K562 (cell line): ENCODE results near the gene ITGAD. TPM values are rescaled to one million over a fixed set of nuclear protein-coding genes. Genes with fewer than 3 reads are reported as not detected.

Source experiments
- ATAC-seq: fragments of 200-7000 bp; cut with Tn5 transposase; 3 replicates; pipeline ENCODE4 v1.9.1; 2020; ENCODE audit warnings: moderate library complexity
- BruUV-seq: library from RNA; stranded (reverse); fragments of 400-500 nt; replicated peaks from 2 replicates; lab custom pipeline; 2021; lab: Mats Ljungman, UMichigan
- CTCF ChIA-PET: fragments of 300-600 bp; formaldehyde crosslinking; extraction: SDS; loops from one replicate; lab custom pipeline; 2021; ENCODE audit warnings: low intra/inter-chr PET ratio; lab: Yijun Ruan, JAX
- POLR2A ChIA-PET: fragments of 300-600, 350-650 bp; sonication (Branson Sonifier 250); formaldehyde crosslinking; extraction: SDS; loops from one replicate; lab custom pipeline; 2021; ENCODE audit warnings: antibody characterized with exemption, inconsistent platforms; lab: Yijun Ruan, JAX
- DNase-seq, 4 experiments: peaks; one replicate each; pipeline versions ENCODE4 v3.0.0 to v3.0.0-alpha.2; 2011 to 2018; ENCODE audit warnings: low spot score in 3 of 4, mixed read lengths in 3 of 4; ENCODE audit errors: extremely low read depth in 1 of 4
- FAIRE-seq: peaks from 2 replicates; lab custom pipeline; 2011; peaks lifted over from hg19 to GRCh38; lab: Jason Lieb, UNC
- H2AFZ ChIP-seq: 2 replicates; pipeline ENCODE4 v1.6.0; 2011; ENCODE audit warnings: low read depth, low read length, control low read depth, inconsistent platforms
- H3K27ac ChIP-seq: fragments of 200-600 bp; 3 replicates; pipeline ENCODE4 v1.8.0; 2011; ENCODE audit warnings: low read depth, mild to moderate bottlenecking, control low read depth, inconsistent platforms, low read length, moderate library complexity, mixed read lengths; ENCODE audit errors: extremely low read depth
- H3K27me3 ChIP-seq, 2 experiments: fragments of 300-600 bp in 1 of 2; 2 replicates in 1 of 2; 3 replicates in 1 of 2; pipeline versions ENCODE4 v1.6.0 to v1.8.0; 2011; ENCODE audit warnings: inconsistent platforms in 2 of 2, low read length in 2 of 2, mild to moderate bottlenecking in 1 of 2, mixed read lengths in 1 of 2, moderate library complexity in 1 of 2; ENCODE audit not compliant: control insufficient read depth in 2 of 2, insufficient read depth in 2 of 2
- H3K36me3 ChIP-seq: fragments of 300-600 bp; 3 replicates; pipeline ENCODE4 v1.8.0; 2011; ENCODE audit warnings: mild to moderate bottlenecking, low read length, inconsistent platforms; ENCODE audit not compliant: control insufficient read depth, insufficient read depth
- H3K4me1 ChIP-seq, 2 experiments: fragments of 200-600 bp in 1 of 2; replicated peaks in 1 of 2; 2 replicates in 1 of 2; 3 replicates in 1 of 2; pipeline versions ENCODE4 v1.5.1 to v1.8.0; 2011; ENCODE audit warnings: inconsistent platforms in 2 of 2, low read length in 2 of 2, mild to moderate bottlenecking in 1 of 2, mixed read lengths in 1 of 2, moderate library complexity in 1 of 2; ENCODE audit not compliant: control insufficient read depth in 2 of 2, insufficient read depth in 2 of 2
- H3K4me2 ChIP-seq: 2 replicates; pipeline ENCODE4 v1.6.1; 2011; ENCODE audit warnings: low read length, control low read depth, inconsistent platforms, mixed read lengths; ENCODE audit not compliant: insufficient read depth
- H3K4me3 ChIP-seq: fragments of 200-600 bp; sonication (generic), shearing (Covaris generic); 2 replicates; pipeline ENCODE4 v1.5.1; 2016; ENCODE audit warnings: control low read depth, inconsistent platforms
- H3K79me2 ChIP-seq: fragments of 200-600 bp; 3 replicates; pipeline ENCODE4 v1.8.0; 2011; ENCODE audit warnings: low read length, inconsistent platforms; ENCODE audit not compliant: control insufficient read depth, insufficient read depth
- H3K9ac ChIP-seq, 2 experiments: 2 replicates each; pipeline versions ENCODE4 v1.6.0 to v1.6.1; 2011; ENCODE audit warnings: low read depth in 2 of 2, low read length in 2 of 2, control low read depth in 1 of 2, inconsistent platforms in 1 of 2, mild to moderate bottlenecking in 1 of 2, mixed read lengths in 1 of 2; ENCODE audit not compliant: insufficient read depth in 1 of 2
- H3K9me1 ChIP-seq: one replicate; pipeline ENCODE4 v1.6.0; 2011; ENCODE audit warnings: inconsistent platforms, mild to moderate bottlenecking, low read length, moderate library complexity; ENCODE audit not compliant: control insufficient read depth, insufficient read depth
- H3K9me3 ChIP-seq: replicated peaks from 2 replicates; pipeline ENCODE4 v1.5.1; 2011; ENCODE audit warnings: low read depth, low read length, inconsistent platforms; ENCODE audit not compliant: control insufficient read depth, insufficient read depth
- H4K20me1 ChIP-seq: replicated peaks from 2 replicates; pipeline ENCODE4 v1.6.1; 2011; ENCODE audit warnings: low read length, inconsistent platforms, mixed read lengths; ENCODE audit not compliant: control insufficient read depth, insufficient read depth
- BACH1 ChIP-seq: fragments of 200-800 bp; sonication (Bioruptor generic); IDR thresholded peaks from 2 replicates; pipeline ENCODE4 v1.6.1; 2016; ENCODE audit warnings: missing genetic modification characterization, missing compliant biosample characterization
- BRCA1 ChIP-seq, 2 experiments: fragments of 450-650 bp in 1 of 2; sonication (generic) in 1 of 2; formaldehyde crosslinking in 1 of 2; IDR thresholded peaks; 2 replicates each; pipeline versions ENCODE4 v1.5.0 to v1.6.1; 2017 to 2020; ENCODE audit warnings: mild to moderate bottlenecking in 1 of 2, missing genetic modification reagents in 1 of 2
- CCAR2 ChIP-seq: fragments of 200-400 bp; formaldehyde crosslinking; IDR thresholded peaks from 2 replicates; pipeline ENCODE4 v1.6.1; 2017; ENCODE audit warnings: mild to moderate bottlenecking, low read depth, low read length
- CSDE1 ChIP-seq, 2 experiments: fragments of 450-650 bp; IDR thresholded peaks; 2 replicates each; pipeline ENCODE4 v1.6.1; 2016; ENCODE audit warnings: mild to moderate bottlenecking in 1 of 2
- FOXA3 ChIP-seq, 2 experiments: fragments of 450-650 bp in 1 of 2; sonication (generic) in 1 of 2; formaldehyde crosslinking; IDR thresholded peaks in 1 of 2; conservative IDR thresholded peaks in 1 of 2; 2 replicates each; pipeline versions ENCODE4 v1.4.0 to v1.8.0; 2020 to 2022; ENCODE audit warnings: mild to moderate bottlenecking in 2 of 2, missing genetic modification reagents in 1 of 2
- FUS ChIP-seq: fragments of 200-400 bp; formaldehyde crosslinking; optimal IDR thresholded peaks from 2 replicates; pipeline ENCODE3; 2017; ENCODE audit warnings: low read depth, low read length
- KAT8 ChIP-seq: fragments of 450-650 bp; IDR thresholded peaks from 2 replicates; pipeline ENCODE4 v1.6.1; 2016; ENCODE audit warnings: low read depth, mild to moderate bottlenecking
- NELFE ChIP-seq: IDR thresholded peaks from 2 replicates; pipeline ENCODE4 v1.6.1; 2011; ENCODE audit warnings: mild to moderate bottlenecking; ENCODE audit not compliant: insufficient read depth, insufficient read length
- RFX5 ChIP-seq: IDR thresholded peaks from 2 replicates; pipeline ENCODE4 v1.6.1; 2011; ENCODE audit warnings: low read depth, mild to moderate bottlenecking, improper control_type of control experiment, low read length
- SMAD2 ChIP-seq: fragments of 150-350 bp; IDR thresholded peaks from 2 replicates; pipeline ENCODE4 v1.6.1; 2014; ENCODE audit warnings: low read depth, mild to moderate bottlenecking, low read length
- ZBTB17 ChIP-seq: fragments of 450-650 bp; formaldehyde crosslinking; IDR thresholded peaks from 2 replicates; pipeline ENCODE4 v1.4.0; 2020; ENCODE audit warnings: mild to moderate bottlenecking
- ZNF140 ChIP-seq: fragments of 250-450 bp; sonication (Bioruptor Pico); IDR thresholded peaks from 2 replicates; pipeline ENCODE4 v1.8.0; 2021; ENCODE audit warnings: moderate library complexity, mild to moderate bottlenecking, inconsistent platforms
- ZNF274 ChIP-seq: IDR thresholded peaks from 2 replicates; pipeline ENCODE4 v1.6.1; 2011; ENCODE audit warnings: low read depth, mild to moderate bottlenecking, low read length, moderate library complexity, borderline replicate concordance
- ZNF324 ChIP-seq: fragments of 250-450 bp; sonication (Bioruptor Pico); IDR thresholded peaks from 2 replicates; pipeline ENCODE4 v1.4.0; 2020; ENCODE audit warnings: mild to moderate bottlenecking
- ZNF699 ChIP-seq: fragments of 250-450 bp; sonication (Bioruptor Pico); IDR thresholded peaks from 2 replicates; pipeline ENCODE4 v1.8.0; 2021; ENCODE audit warnings: mild to moderate bottlenecking, moderate library complexity; ENCODE audit not compliant: insufficient replicate concordance
- ZNF707 ChIP-seq: fragments of 250-450 bp; sonication (Bioruptor Pico); conservative IDR thresholded peaks from 2 replicates; pipeline ENCODE4 v1.8.0; 2022; ENCODE audit warnings: inconsistent platforms, mild to moderate bottlenecking, moderate library complexity
- ZNF830 ChIP-seq: fragments of 250-450 bp; sonication (Bioruptor Pico); IDR thresholded peaks from 2 replicates; pipeline ENCODE4 v1.5.0; 2021; ENCODE audit warnings: mild to moderate bottlenecking
- whole genome bisulfite sequencing: fragments of 100-300 bp; shearing (Covaris generic); methylation state at CpG from one replicate; pipeline ENCODE4 v1.1.6; 2016; ENCODE audit warnings: low coverage, mixed read lengths; ENCODE audit not compliant: insufficient coverage; ENCODE audit errors: missing lambda C conversion rate; 5-methylcytosine and 5-hydroxymethylcytosine counted together
- in situ Hi-C: fragments of 300-500 bp; cut with MboI; formaldehyde crosslinking; loops from 4 replicates; pipeline ENCODE4 v1.15.0; 2018; ENCODE audit warnings: inconsistent platforms, mixed read lengths
- intact Hi-C: fragments of 100-400 bp; cut with micrococcal nuclease; formaldehyde crosslinking; loops from 2 replicates; pipeline ENCODE4 v1.14.2; 2022
- polyA plus RNA-seq, 8 experiments: library from polyadenylated mRNA; depleted of rRNA in 4 of 8; stranded (reverse) in 5 of 8; unstranded in 3 of 8; fragments of >200 nt; fragmentation: Nextera tagmentation in 2 of 8; fragmentation: Illumina TruSeq in 1 of 8; extraction: Ambion mirVana in 2 of 8; extraction: Trizol in 1 of 8; gene quantifications; 2 replicates each; pipeline versions ENCODE4 v1.2.1 to v1.2.3, GENCODE V29; 2011 to 2014; ENCODE audit warnings: inconsistent platforms in 1 of 8, missing spikeins in 1 of 8
- total RNA-seq, 7 experiments: library from RNA; depleted of rRNA in 6 of 7; stranded (reverse); fragments of >200 nt in 6 of 7; fragmentation: Illumina TruSeq in 2 of 7; extraction: Trizol in 2 of 7; gene quantifications; 2 replicates each; pipeline versions ENCODE4 v1.2.1 to v1.2.3, GENCODE V29; 2011 to 2021; ENCODE audit warnings: low replicate concordance in 1 of 7
- TF ChIP-seq, protein P1 (sequence below): fragments of 250-450 bp; sonication (Bioruptor Pico); IDR thresholded peaks from 2 replicates; pipeline ENCODE4 v1.8.0; 2021; ENCODE audit warnings: borderline replicate concordance, mild to moderate bottlenecking, moderate library complexity; ENCODE audit not compliant: poor library complexity, severe bottlenecking

ITGAD gene
- total and polyA plus RNA-seq, 9 of the 15 experiments (the other 6 are each of a cell fraction or from before 2014, with no cell fraction given), result not detected

DNA sequence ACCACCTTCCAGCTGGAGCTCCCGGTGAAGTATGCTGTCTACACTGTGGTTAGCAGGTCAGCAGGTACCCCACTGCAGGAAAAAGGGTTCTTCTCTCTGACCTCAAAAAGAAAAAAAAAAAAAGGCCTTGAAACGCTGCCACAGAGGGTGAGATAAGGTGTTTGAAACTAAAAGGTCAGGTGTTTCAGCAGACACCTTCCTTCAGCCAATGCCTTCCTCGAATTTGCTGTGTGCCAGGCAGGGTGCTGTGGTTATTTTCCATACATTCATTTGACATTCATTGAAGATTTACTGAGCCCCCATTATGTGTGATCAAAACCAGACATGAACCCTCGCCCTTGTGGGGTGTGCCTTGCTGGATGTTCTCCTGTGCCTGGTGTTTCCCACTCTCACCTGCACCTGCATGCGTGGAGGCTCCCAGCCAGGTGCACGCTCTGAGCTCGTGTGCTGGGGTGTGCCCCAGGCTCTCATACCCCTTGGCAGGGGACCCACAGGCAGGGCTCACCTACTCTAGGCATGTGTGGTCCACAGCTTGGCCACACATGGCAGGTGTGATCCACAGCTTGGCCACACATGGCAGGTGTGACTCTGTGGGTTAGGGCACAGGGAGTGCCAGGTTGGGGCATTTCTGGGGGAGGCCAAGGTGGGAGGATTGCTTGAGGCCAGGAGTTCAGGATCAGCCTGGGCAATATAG lies 15.8 kb upstream of the ITGAD start:
- POLR2A ChIA-PET, result interaction anchor here (0.6 to 0.9 kb wide), 2 partner anchors 9 to 14 kb away, joined by 3 read pairs; no protein-coding TSS in a partner anchor
- Histone ChIP-seq H3K9ac (no peak overlapping the region), H3K4me3 (no peak overlapping the region), H3K4me2 (no peak overlapping the region), H3K27ac (no peak overlapping the region), H3K9me1 (no peaks in the 10 kb centered on the region), H4K20me1 (no peaks in the 10 kb centered on the region), H3K79me2 (no peaks in the 10 kb centered on the region), H2AFZ (no peak overlapping the region), H3K27me3 (peaks cover 10 to 30% of the 10 kb centered on the region in 2 experiments; a peak in 4 of 5 replicates), H3K36me3 (no peaks in the 10 kb centered on the region), H3K4me1 (peaks cover 0 to under 1% of the 10 kb centered on the region in 2 experiments; a peak in 1 of 5 replicates), H3K9me3 (no peaks in the 10 kb centered on the region)
- in situ Hi-C loops, result no loop called here
- TF ChIP-seq CCAR2 (no peak), CSDE1 (IDR thresholded peaks at IDR 0.05) (no peak), NELFE (no peak), ZNF830 (CRISPR knock-in tag) (no peak), ZNF274 (no peak), KAT8 (no peak), FOXA3 (CRISPR knock-in tag; conservative IDR thresholded peaks at IDR 0.05 in 1 of 2, IDR thresholded peaks at IDR 0.05 in 1 of 2) (no peak), ZNF324 (CRISPR knock-in tag) (no peak), RFX5 (no peak), ZNF699 (CRISPR knock-in tag) (no peak), ZBTB17 (no peak), SMAD2 (no peak), ZNF707 (CRISPR knock-in tag) (no peak), ZNF140 (CRISPR knock-in tag) (no peak), BACH1 (tag) (no peak), FUS (no peak), BRCA1 (IDR thresholded peaks at IDR 0.05) (no peak), BRCA1 (CRISPR knock-in tag; IDR thresholded peaks at IDR 0.05) (no peak)
- TF ChIP-seq, protein P1, sequence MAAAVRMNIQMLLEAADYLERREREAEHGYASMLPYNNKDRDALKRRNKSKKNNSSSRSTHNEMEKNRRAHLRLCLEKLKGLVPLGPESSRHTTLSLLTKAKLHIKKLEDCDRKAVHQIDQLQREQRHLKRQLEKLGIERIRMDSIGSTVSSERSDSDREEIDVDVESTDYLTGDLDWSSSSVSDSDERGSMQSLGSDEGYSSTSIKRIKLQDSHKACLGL (CRISPR knock-in tag), result no peak
- intact Hi-C loops, result no loop called here
- 2% methylated on average over 7 of the region's 7 CpGs for WGBS
- CTCF ChIA-PET, result no interaction called here
- no TSS peak for BruUV-seq
- ATAC-seq (no peak), DNase-seq (no peak), FAIRE-seq (no peak)
